Measurements from ENCODE around the gene RASSF7. TPM values are rescaled to one million over a fixed set of nuclear protein-coding genes. Genes with fewer than 3 reads are reported as not detected.

RASSF7 gene
- total RNA-seq (ENCODE audit: low replicate concordance) = 1.4 and 8.6 TPM in 2 replicates

DNA sequence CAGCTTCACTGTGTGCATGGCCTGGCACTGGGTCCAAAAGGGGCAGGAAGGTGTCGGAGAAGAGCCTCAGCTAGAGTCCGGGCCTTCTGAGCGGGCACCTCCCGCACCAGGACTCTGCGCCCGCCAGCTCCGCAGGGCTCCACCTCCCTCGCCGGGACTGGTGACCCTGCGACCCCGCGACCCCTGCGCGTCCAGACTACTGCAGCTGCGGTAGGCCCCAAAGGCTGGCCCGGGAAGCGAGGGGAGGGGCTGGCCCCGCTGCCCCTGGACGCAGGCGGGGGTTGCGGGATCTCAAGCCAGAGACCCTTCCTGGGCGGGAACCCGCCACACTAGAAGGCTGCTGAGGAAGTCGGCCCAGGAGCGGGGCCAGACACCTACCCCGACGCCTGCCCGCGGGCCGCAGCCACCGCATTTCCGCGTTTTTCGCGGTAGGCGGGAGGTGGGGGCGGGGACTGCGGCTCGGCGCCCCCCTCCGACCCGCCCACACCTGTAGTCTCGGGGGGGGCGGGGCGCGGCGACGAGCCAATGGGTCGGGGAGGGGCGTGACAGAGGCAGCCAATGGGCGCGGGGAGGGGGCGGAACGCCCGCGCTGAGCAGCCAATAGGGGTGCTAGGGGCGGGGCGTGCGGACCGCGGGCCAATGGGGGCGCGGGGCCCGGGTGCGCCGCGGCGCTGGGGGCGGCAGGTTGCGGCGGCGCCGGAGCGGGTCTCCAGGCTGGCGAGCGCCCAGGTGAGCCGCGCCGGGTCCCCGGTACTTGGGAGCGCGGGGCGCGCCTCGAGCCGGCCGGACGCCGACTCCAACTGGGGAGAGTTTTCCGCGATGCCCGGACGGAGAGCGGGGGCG lies at the start of gene RASSF7, which contains the start of gene LMNTD2:
RASSF7 (plus strand) TSS at position 666 of the 843 bp plus-strand sequence. CDS start 799 bp downstream, outside the sequence.
LMNTD2 (minus strand) TSS at position 434 of the 843 bp plus-strand sequence; CDS start at position 412, 22 bp downstream.

DNA sequence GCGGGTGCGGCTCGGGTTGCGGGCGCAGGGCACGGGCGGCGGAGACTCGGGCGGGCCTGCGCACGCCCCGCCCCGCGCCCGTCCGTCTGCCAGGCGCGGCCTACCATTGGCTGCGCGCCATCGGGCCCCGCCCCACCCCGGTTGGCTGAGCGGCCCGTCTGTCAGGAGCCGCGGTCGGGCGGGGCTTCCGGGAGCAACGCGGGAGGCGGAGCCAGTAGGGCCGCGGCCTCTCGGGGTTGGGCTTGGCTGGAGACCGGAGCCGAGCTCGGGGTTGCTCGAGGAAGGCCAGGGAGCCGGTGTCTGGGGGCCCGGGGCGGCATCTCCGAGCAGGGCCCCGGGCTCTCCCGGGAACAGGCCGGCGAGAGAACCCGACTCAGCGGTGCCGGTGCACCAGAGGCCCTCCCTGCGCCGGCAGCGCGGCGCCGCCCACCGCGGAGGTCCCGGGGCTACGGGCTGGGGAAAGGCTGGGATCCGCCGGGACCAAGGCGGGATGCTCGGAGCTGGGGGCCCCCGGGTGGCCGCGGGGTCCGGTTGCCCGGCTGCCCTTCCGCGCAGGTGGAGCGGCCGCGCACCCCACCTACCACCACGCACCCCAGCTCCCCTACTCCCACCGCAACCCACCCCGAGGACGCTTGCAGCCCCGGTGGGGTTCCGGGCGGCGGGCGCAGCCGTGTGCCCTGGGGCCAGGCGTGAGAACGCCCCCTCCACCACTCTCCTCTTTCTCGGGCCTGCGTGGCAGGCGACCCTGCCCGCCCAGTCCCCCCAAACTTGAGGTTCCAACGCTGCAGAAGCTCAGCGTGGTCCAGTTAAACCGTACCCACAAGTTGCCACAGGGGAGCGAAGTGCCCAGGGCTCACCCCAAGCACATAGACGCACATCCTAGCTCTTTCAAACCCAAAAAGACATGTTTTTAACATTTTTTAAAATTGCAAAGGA lies 25.0 kb upstream of the RASSF7 start, which contains the start of gene HRAS:
HRAS (minus strand) TSS at position 58 of the 936 bp plus-strand sequence.

DNA sequence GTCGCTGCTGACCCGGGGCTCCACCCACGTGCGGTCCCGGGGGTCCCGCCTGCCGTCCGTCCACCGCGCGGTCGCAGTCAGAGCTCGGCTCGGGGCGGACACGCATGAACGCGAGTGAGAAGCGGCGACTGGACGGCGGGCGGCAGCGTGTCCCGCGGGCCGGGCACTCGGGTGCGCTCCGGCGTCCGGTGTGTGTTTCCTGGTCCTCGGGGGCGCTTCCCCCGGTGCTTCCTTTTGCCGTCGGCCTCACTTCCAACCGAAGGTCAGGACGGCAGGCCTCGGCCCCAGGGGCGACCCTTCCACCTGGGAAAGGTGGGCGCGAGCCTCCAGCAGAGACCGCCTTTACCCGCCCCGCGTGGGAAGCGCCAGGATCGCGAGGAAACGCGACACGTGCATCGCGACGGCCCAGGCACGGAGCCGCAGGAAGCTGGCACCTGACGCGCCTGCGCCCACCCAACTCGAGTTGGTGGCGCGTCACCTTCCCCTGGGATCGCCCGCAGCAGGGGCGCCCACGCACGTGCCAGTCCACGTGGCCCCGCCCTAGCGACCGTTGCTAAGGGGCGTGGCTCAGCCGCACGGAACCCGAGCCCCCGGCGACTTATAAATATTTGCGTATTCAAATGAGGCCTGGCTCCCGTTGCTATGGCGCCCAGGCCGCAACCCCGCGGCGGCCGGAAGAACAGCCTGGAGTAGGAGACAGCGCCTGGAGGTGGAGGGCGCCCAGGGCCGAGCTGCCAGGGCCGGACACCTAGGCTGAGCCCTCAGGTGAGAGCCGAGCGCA lies 23.7 kb upstream of the RASSF7 start, which contains the start of gene LRRC56:
LRRC56 (plus strand) TSS at position 687 of the 781 bp plus-strand sequence. CDS start 3,158 bp downstream, outside the sequence.

GRCh38 chr11:575996-576768 lies 15.4 kb downstream of the RASSF7 start, which contains the start of gene PHRF1:
Gene PHRF1, plus strand, starts transcription at chr11:576470. Its CDS starts 5,043 bp downstream, at chr11:581513.

Other genes with a start within 250 kb of the RASSF7 start
- 12.6 and 143 TPM in 2 replicates for gene IFITM1, start 246.9 kb upstream of the RASSF7 start, total RNA-seq (ENCODE audit: low replicate concordance)
- gene IFITM3, start 240.1 kb upstream of the RASSF7 start, total RNA-seq (ENCODE audit: low replicate concordance) = 74.6 and 147 TPM in 2 replicates
- 1.1 and 2.8 TPM in 2 replicates for gene B4GALNT4, start 191.5 kb upstream of the RASSF7 start, total RNA-seq (ENCODE audit: low replicate concordance)
- 0.12 and 0.60 TPM in 2 replicates for gene PKP3, start 166.8 kb upstream of the RASSF7 start, total RNA-seq (ENCODE audit: low replicate concordance)
- gene SIGIRR, start 146.0 kb upstream of the RASSF7 start, total RNA-seq (ENCODE audit: low replicate concordance) = 5.7 and 17.8 TPM in 2 replicates
- gene ANO9, start 119.0 kb upstream of the RASSF7 start, total RNA-seq (ENCODE audit: low replicate concordance) = not detected in 2 replicates
- 26.9 and 49.1 TPM in 2 replicates for gene PTDSS2, start 110.7 kb upstream of the RASSF7 start, total RNA-seq (ENCODE audit: low replicate concordance)
- 372 and 844 TPM in 2 replicates for gene RNH1, start 53.7 kb upstream of the RASSF7 start, total RNA-seq (ENCODE audit: low replicate concordance)
- 84.7 and 112 TPM in 2 replicates for gene HRAS, start 25.4 kb upstream of the RASSF7 start, total RNA-seq (ENCODE audit: low replicate concordance)
- gene LRRC56, start 23.4 kb upstream of the RASSF7 start, total RNA-seq (ENCODE audit: low replicate concordance) = 0.23 TPM in 2 replicates
- 0.45 TPM in 1 of 2 replicates, not detected in the other for gene LMNTD2, start 232 bp upstream of the RASSF7 start, total RNA-seq (ENCODE audit: low replicate concordance)
- gene PHRF1, start 15.5 kb downstream of the RASSF7 start, total RNA-seq (ENCODE audit: low replicate concordance) = 16.6 and 19.2 TPM in 2 replicates
- 3.7 and 7.7 TPM in 2 replicates for gene IRF7, start 55.0 kb downstream of the RASSF7 start, total RNA-seq (ENCODE audit: low replicate concordance)
- not detected in 2 replicates for gene CDHR5, start 64.0 kb downstream of the RASSF7 start, total RNA-seq (ENCODE audit: low replicate concordance)
- not detected in 2 replicates for gene SCT, start 66.2 kb downstream of the RASSF7 start, total RNA-seq (ENCODE audit: low replicate concordance)
- not detected in 2 replicates for gene DRD4, start 76.3 kb downstream of the RASSF7 start, total RNA-seq (ENCODE audit: low replicate concordance)
- 29.6 and 31.8 TPM in 2 replicates for gene DEAF1, start 134.3 kb downstream of the RASSF7 start, total RNA-seq (ENCODE audit: low replicate concordance)
- gene TMEM80, start 134.8 kb downstream of the RASSF7 start, total RNA-seq (ENCODE audit: low replicate concordance) = 2.9 and 5.7 TPM in 2 replicates
- gene EPS8L2, start 145.3 kb downstream of the RASSF7 start, total RNA-seq (ENCODE audit: low replicate concordance) = 44.3 and 83.2 TPM in 2 replicates
- 69.4 and 177 TPM in 2 replicates for gene TALDO1, start 186.5 kb downstream of the RASSF7 start, total RNA-seq (ENCODE audit: low replicate concordance)
- gene GATD1, start 216.5 kb downstream of the RASSF7 start, total RNA-seq (ENCODE audit: low replicate concordance) = 17.4 and 20.2 TPM in 2 replicates
- 0.23 TPM in 1 of 2 replicates, not detected in the other for gene CEND1, start 229.1 kb downstream of the RASSF7 start, total RNA-seq (ENCODE audit: low replicate concordance)
- 5.1 and 21.5 TPM in 2 replicates for gene SLC25A22, start 237.3 kb downstream of the RASSF7 start, total RNA-seq (ENCODE audit: low replicate concordance)
- gene PIDD1, start 244.3 kb downstream of the RASSF7 start, total RNA-seq (ENCODE audit: low replicate concordance) = 3.4 and 4.0 TPM in 2 replicates
- gene RPLP2, start 249.0 kb downstream of the RASSF7 start, total RNA-seq (ENCODE audit: low replicate concordance) = 397 and 872 TPM in 2 replicates

All from smooth muscle cell of the coronary artery (primary cell).